Activated B cell treated with CpG ODN at 0.5 μM for 24 hours (primary cell): ENCODE results near the gene CR1. TPM values are rescaled to one million over a fixed set of nuclear protein-coding genes. Genes with fewer than 3 reads are reported as not detected.
A peak's percentile ranks its signal among the peaks of the same experiment; 100 is the strongest.
"Not testable (repeated sequence)": the region's sequence is repeated elsewhere in the genome, so short reads cannot be mapped to it uniquely, and the experiment has no call there.

Experiments used
- ATAC-seq: fragments of 200-7000 bp; cut with Tn5 transposase; one replicate; pipeline ENCODE4 v1.10.0; 2021; ENCODE audit warnings: low read depth, mild to moderate bottlenecking, moderate library complexity
- CTCF ChIA-PET: fragments of 350-600 bp; sonication (Branson Sonifier 250); formaldehyde crosslinking; loops from one replicate; lab custom pipeline; 2021; ENCODE audit warnings: antibody characterized with exemption; lab: Charles Lee
- POLR2A ChIA-PET: fragments of 350-600 bp; sonication (Branson Sonifier 250); formaldehyde crosslinking; loops from one replicate; lab custom pipeline; 2021; ENCODE audit warnings: antibody characterized with exemption; lab: Charles Lee
- DNase-seq: peaks from one replicate; pipeline ENCODE4 v3.0.0; 2022
- H3K27ac Mint-ChIP-seq: one replicate; pipeline ENCODE4 v1.8.0; 2020; ENCODE audit warnings: mixed read lengths
- H3K27me3 Mint-ChIP-seq: one replicate; pipeline ENCODE4 v1.8.0; 2021; ENCODE audit warnings: mixed read lengths
- H3K36me3 Mint-ChIP-seq: one replicate; pipeline ENCODE4 v1.8.0; 2021; ENCODE audit warnings: low read depth, mixed read lengths
- H3K4me1 Mint-ChIP-seq: one replicate; pipeline ENCODE4 v1.8.0; 2021; ENCODE audit warnings: mixed read lengths
- H3K4me3 Mint-ChIP-seq: one replicate; pipeline ENCODE4 v1.8.0; 2020; ENCODE audit warnings: mild to moderate bottlenecking, mixed read lengths
- H3K9me3 Mint-ChIP-seq: one replicate; pipeline ENCODE4 v1.8.0; 2020; ENCODE audit warnings: mixed read lengths
- intact Hi-C: fragments of 100-400 bp; cut with micrococcal nuclease; formaldehyde crosslinking; loops from one replicate; pipeline ENCODE4 v1.15.1; 2024
- total RNA-seq: library from RNA; stranded (reverse); gene quantifications from 2 replicates; pipeline ENCODE4 v1.2.3, GENCODE V29; 2022
- TF ChIP-seq, protein P1 (sequence below): fragments of 200-600 bp; IDR thresholded peaks from one replicate; pipeline ENCODE4 v1.8.0; 2022; ENCODE audit warnings: antibody characterized with exemption, mild to moderate bottlenecking

The CR1 gene
- total RNA-seq, 1 donor from 2014 or later, result 13.9 TPM

DNA sequence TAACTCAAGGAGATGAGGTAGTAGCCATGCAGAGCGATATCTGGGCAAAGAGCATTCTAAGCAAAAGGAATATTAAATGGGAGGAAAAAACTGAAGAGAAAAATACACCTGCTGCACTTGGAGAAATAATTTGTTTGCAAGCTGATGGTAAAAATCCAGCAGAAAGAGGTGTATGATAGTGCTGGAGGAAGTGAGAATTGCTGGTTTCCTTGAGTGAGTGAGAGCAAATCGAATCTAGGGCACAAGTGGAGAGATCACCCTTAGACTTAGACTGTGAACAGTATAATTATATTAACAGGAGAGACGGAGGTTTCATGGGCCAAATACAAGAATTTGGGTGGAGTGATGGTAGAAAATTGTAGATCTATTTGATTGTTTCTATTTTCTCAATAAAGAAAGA is 2.7 kb upstream of the CR1 start:
- H3K9me3 Mint-ChIP-seq, result no peaks in the 10 kb centered on the region
- TF ChIP-seq, protein P1, sequence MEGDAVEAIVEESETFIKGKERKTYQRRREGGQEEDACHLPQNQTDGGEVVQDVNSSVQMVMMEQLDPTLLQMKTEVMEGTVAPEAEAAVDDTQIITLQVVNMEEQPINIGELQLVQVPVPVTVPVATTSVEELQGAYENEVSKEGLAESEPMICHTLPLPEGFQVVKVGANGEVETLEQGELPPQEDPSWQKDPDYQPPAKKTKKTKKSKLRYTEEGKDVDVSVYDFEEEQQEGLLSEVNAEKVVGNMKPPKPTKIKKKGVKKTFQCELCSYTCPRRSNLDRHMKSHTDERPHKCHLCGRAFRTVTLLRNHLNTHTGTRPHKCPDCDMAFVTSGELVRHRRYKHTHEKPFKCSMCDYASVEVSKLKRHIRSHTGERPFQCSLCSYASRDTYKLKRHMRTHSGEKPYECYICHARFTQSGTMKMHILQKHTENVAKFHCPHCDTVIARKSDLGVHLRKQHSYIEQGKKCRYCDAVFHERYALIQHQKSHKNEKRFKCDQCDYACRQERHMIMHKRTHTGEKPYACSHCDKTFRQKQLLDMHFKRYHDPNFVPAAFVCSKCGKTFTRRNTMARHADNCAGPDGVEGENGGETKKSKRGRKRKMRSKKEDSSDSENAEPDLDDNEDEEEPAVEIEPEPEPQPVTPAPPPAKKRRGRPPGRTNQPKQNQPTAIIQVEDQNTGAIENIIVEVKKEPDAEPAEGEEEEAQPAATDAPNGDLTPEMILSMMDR, result no peak
- H3K4me3 Mint-ChIP-seq, result no peak overlapping the region
- no peaks in the 10 kb centered on the region for H3K27me3 Mint-ChIP-seq
- CTCF ChIA-PET, result interaction anchor here (0.9 to 2.4 kb wide), 2 partner anchors 38 to 88 kb away, joined by 3 to 8 read pairs; no protein-coding TSS in a partner anchor
- ATAC-seq, result no peak
- peaks cover 26% of the 10 kb centered on the region for H3K36me3 Mint-ChIP-seq
- peaks cover 27% of the 10 kb centered on the region for H3K4me1 Mint-ChIP-seq
- no peak overlapping the region for H3K27ac Mint-ChIP-seq
- POLR2A ChIA-PET, result interaction anchor here (0.9 to 1.4 kb wide), 2 partner anchors 32 to 39 kb away, joined by 3 to 5 read pairs; partner anchors contain the start of gene CR2
- intact Hi-C loops, result no loop called here
- no peak for DNase-seq

DNA sequence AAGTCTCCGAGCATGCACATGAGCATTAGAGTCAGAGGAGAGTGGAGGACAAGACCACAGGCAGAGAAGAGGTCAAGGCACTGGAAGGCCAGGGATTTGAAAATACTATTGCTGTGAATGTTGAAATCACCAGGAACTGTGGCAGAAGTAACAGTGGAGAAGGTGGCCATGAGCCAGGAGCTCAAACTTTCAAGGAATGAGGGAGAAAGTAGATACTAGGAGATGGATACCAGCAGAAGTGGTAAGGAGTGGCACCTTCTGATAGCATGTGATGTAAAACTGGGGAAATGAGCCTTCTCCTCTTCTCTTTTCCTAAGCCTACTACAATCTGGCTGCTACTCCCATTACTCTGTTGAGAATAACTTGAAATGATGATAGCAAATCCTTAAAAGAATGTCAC is 1.8 kb upstream of the CR1 start:
- Mint-ChIP-seq H3K9me3 (no peaks in the 10 kb centered on the region), H3K36me3 (peaks cover 22% of the 10 kb centered on the region), H3K4me3 (no peak overlapping the region), H3K27me3 (no peaks in the 10 kb centered on the region), H3K27ac (no peak overlapping the region), H3K4me1 (peaks cover 33% of the 10 kb centered on the region)
- no peak for DNase-seq
- ChIA-PET POLR2A (interaction anchor here (1.4 kb wide), 1 partner anchor 40 kb away, joined by 5 read pairs; the partner anchor contains the start of gene CR2), CTCF (no interaction called here)
- TF ChIP-seq, protein P1, result no peak
- intact Hi-C loops, result no loop called here
- ATAC-seq, result no peak

DNA sequence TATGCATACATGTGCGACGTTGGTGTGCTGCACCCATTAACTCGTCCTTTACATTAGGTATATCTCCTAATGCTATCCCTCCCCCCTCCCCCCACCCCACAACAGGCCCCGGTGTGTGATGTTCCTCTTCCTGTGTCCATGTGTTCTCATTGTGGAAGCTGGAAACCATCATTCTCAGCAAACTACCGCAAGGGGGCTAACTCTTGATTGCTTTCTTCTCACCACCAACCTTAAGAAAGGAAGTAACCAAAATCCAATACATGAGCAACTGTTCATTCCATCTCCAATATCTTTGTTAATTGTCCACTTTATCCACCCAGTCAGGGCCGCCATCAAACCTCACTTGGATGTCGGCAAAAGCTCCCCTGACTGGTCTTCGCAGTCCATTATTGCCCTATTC is 676 bp upstream of the CR1 start:
- H3K4me1 Mint-ChIP-seq, result peaks cover 38% of the 10 kb centered on the region
- peaks cover 12% of the 10 kb centered on the region for H3K36me3 Mint-ChIP-seq
- intact Hi-C loops, result loop anchor here (1.0 kb wide), 1 partner anchor 174 kb away; the partner anchor contains the start of gene CD55
- POLR2A ChIA-PET, result interaction anchor here (0.8 to 3.9 kb wide), 10 partner anchors 31 to 443 kb away, joined by 3 to 53 read pairs (median 7); partner anchors contain the start of genes C4BPB, CD55, CR2 and PFKFB2
- CTCF ChIA-PET, result interaction anchor here (1.2 to 8.7 kb wide), 4 partner anchors 41 to 415 kb away, joined by 4 to 174 read pairs (median 10); partner anchors contain the start of gene CR2
- peak overlapping the region; percentile 95 for H3K4me3 Mint-ChIP-seq
- not testable (repeated sequence) for DNase-seq, H3K9me3 Mint-ChIP-seq, ATAC-seq, H3K27me3 Mint-ChIP-seq
- peak overlapping the region; percentile 87 for H3K27ac Mint-ChIP-seq

DNA sequence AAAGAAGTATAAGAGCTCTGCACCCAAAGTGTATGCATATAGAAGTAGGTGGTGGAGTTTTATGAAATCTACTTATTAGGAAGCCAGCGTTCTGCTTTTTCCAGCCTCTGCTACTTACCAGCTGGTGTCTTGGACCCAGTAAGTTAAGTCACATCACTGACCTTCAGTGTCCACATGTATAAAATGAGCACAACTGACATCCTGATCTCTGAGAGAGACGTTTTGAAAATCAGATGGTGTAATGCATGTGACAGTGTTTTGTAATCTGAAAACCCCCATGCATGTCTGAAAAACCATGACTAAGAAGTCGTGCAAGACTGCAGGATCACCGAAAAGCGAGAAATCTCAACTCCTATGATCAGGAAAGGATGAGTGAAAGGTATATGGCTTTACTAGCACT is 2.0 kb downstream of the CR1 start:
- H3K36me3 Mint-ChIP-seq, result peaks cover 12% of the 10 kb centered on the region
- H3K27me3 Mint-ChIP-seq, result no peaks in the 10 kb centered on the region
- ChIA-PET CTCF (interaction anchor here (0.6 to 8.7 kb wide), 12 partner anchors 11 to 516 kb away, joined by 3 to 174 read pairs (median 3); partner anchors contain the start of genes CD55, CR2 and PFKFB2), POLR2A (interaction anchor here (1.0 to 3.9 kb wide), 7 partner anchors 19 to 413 kb away, joined by 3 to 53 read pairs (median 4); partner anchors contain the start of genes CD55 and CR2)
- ATAC-seq, result no peak
- TF ChIP-seq, protein P1, result no peak
- H3K4me1 Mint-ChIP-seq, result peaks cover 38% of the 10 kb centered on the region
- H3K27ac Mint-ChIP-seq, result peak overlapping the region; percentile 82
- intact Hi-C loops, result loop anchor here (2.0 kb wide), 2 partner anchors 317 to 515 kb away; no protein-coding TSS in a partner anchor
- peak overlapping the region; percentile 95 for H3K4me3 Mint-ChIP-seq
- no peaks in the 10 kb centered on the region for H3K9me3 Mint-ChIP-seq
- DNase-seq, result no peak

DNA sequence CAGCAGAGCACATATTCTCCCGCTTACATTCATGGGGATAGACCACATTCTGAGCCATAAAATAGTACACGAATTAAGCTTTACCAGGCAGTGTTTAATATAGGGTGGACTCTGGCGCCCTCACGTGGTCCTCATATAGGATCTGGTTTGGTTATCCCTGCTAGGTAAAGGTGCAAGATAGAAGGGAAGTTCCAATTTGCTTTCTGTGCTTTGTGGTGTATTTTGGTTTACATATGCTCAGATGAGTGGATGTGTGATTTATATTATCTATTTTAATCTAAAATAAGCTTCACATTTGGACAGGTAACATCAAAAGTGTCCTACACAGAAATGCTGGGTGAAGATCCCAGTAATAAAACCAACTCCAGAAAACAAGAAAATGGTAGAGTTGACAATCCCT is 3.6 kb downstream of the CR1 start:
- Mint-ChIP-seq H3K27ac (peak overlapping the region; percentile 64), H3K27me3 (no peaks in the 10 kb centered on the region), H3K4me3 (no peak overlapping the region), H3K9me3 (no peaks in the 10 kb centered on the region), H3K36me3 (peaks cover 12% of the 10 kb centered on the region), H3K4me1 (peaks cover 38% of the 10 kb centered on the region)
- intact Hi-C loops, result loop anchor here (1.0 to 2.0 kb wide), 10 partner anchors 45 to 865 kb away; partner anchors contain the start of genes CD55 and CR2
- CTCF ChIA-PET, result interaction anchor here (0.6 to 8.7 kb wide), 29 partner anchors 15 to 890 kb away, joined by 3 to 174 read pairs (median 4); partner anchors contain the start of genes CD55, CR2 and PFKFB2
- DNase-seq (peak; percentile 42), ATAC-seq (peak; percentile 61)
- POLR2A ChIA-PET, result interaction anchor here (0.7 to 2.4 kb wide), 7 partner anchors 44 to 450 kb away, joined by 3 to 14 read pairs (median 5); partner anchors contain the start of genes CD55 and CR2
- TF ChIP-seq, protein P1, result peak; percentile 60
